Loucy (cell line): ENCODE data around the gene GAS7.

Experiments used
- H2AFZ ChIP-seq: fragments of 200-600 bp; sonication (generic); 2 replicates; pipeline ENCODE4 v1.6.0; 2016; ENCODE audit warnings: antibody characterized with exemption, mild to moderate bottlenecking, low read length, moderate library complexity
- H3F3A ChIP-seq: fragments of 200-600 bp; 2 replicates; pipeline ENCODE4 v1.6.0; 2016; ENCODE audit warnings: antibody characterized with exemption, low read depth, mild to moderate bottlenecking
- H3K27me3 ChIP-seq: fragments of 200-600 bp; sonication (generic); 2 replicates; pipeline ENCODE4 v1.6.1; 2014; ENCODE audit warnings: low read length, mild to moderate bottlenecking; ENCODE audit not compliant: insufficient read depth, poor library complexity, severe bottlenecking
- H3K36me3 ChIP-seq: fragments of 200-600 bp; sonication (generic); 2 replicates; pipeline ENCODE4 v1.6.1; 2016; ENCODE audit warnings: low read length; ENCODE audit not compliant: insufficient read depth
- H3K4me1 ChIP-seq: fragments of 200-600 bp; sonication (generic); 2 replicates; pipeline ENCODE4 v1.5.1; 2014; ENCODE audit warnings: low read length, mild to moderate bottlenecking; ENCODE audit not compliant: insufficient read depth, poor library complexity, severe bottlenecking
- H3K4me2 ChIP-seq: fragments of 200-600 bp; sonication (generic); 2 replicates; pipeline ENCODE4 v1.6.0; 2014; ENCODE audit warnings: antibody characterized with exemption, low read length, low read depth, mild to moderate bottlenecking; ENCODE audit not compliant: poor library complexity, severe bottlenecking
- H3K4me3 ChIP-seq: fragments of 200-600 bp; sonication (generic); 2 replicates; pipeline ENCODE4 v1.5.1; 2014; ENCODE audit warnings: low read length, mild to moderate bottlenecking, mixed read lengths; ENCODE audit not compliant: poor library complexity, severe bottlenecking
- H3K79me2 ChIP-seq: fragments of 200-600 bp; sonication (generic); 2 replicates; pipeline ENCODE4 v1.6.1; 2014; ENCODE audit warnings: low read length; ENCODE audit not compliant: insufficient read depth
- H3K9ac ChIP-seq: fragments of 200-600 bp; sonication (generic); 2 replicates; pipeline ENCODE4 v1.6.0; 2014; ENCODE audit warnings: mild to moderate bottlenecking, low read depth, low read length, moderate library complexity; ENCODE audit not compliant: poor library complexity, severe bottlenecking
- H3K9me2 ChIP-seq: fragments of 200-600 bp; sonication (generic); replicated peaks from 2 replicates; pipeline ENCODE4 v1.6.1; 2016; ENCODE audit warnings: low read depth, low read length, mixed read lengths
- H3K9me3 ChIP-seq: fragments of 200-600 bp; sonication (generic); 2 replicates; pipeline ENCODE4 v1.6.1; 2014; ENCODE audit warnings: mild to moderate bottlenecking, antibody characterized with exemption, low read length, low read depth; ENCODE audit not compliant: insufficient read depth
- H4K20me1 ChIP-seq: fragments of 200-600 bp; sonication (generic); 2 replicates; pipeline ENCODE4 v1.6.0; 2014; ENCODE audit warnings: antibody characterized with exemption, low read length, mild to moderate bottlenecking; ENCODE audit not compliant: insufficient read depth, poor library complexity, severe bottlenecking
- CTCF ChIP-seq: fragments of 200-600 bp; sonication (generic); conservative IDR thresholded peaks from 2 replicates; pipeline ENCODE4 v1.5.1; 2014; ENCODE audit warnings: mild to moderate bottlenecking, antibody characterized with exemption, low read length
- EZH2phosphoT487 ChIP-seq: fragments of 200-600 bp; IDR thresholded peaks from 2 replicates; pipeline ENCODE4 v1.6.1; 2018; ENCODE audit warnings: antibody characterized with exemption, mild to moderate bottlenecking, moderate library complexity, borderline replicate concordance

The GAS7 gene

GRCh38 chr17:9907131-9907530 is 291.3 kb downstream of the GAS7 start:
- H3K79me2 ChIP-seq, result no peaks in the 10 kb centered on the region
- no peak overlapping the region for H3K4me3 ChIP-seq
- H3K4me2 ChIP-seq, result no peak overlapping the region
- H3F3A ChIP-seq, result no peaks in the 10 kb centered on the region
- no peaks in the 10 kb centered on the region for H4K20me1 ChIP-seq
- no peaks in the 10 kb centered on the region for H3K9me3 ChIP-seq
- no peak overlapping the region for H3K9ac ChIP-seq
- H3K9me2 ChIP-seq, result no peaks in the 10 kb centered on the region
- no peaks in the 10 kb centered on the region for H3K4me1 ChIP-seq
- no peak for TF ChIP-seq EZH2phosphoT487
- H3K36me3 ChIP-seq, result no peaks in the 10 kb centered on the region
- H2AFZ ChIP-seq, result no peak overlapping the region
- no peaks in the 10 kb centered on the region for H3K27me3 ChIP-seq

GRCh38 chr17:9906616-9907015 is 291.8 kb downstream of the GAS7 start:
- Histone ChIP-seq H3K27me3 (no peaks in the 10 kb centered on the region), H3K79me2 (no peaks in the 10 kb centered on the region), H3K9me2 (no peaks in the 10 kb centered on the region), H3K9me3 (no peaks in the 10 kb centered on the region), H3K36me3 (no peaks in the 10 kb centered on the region), H2AFZ (no peak overlapping the region), H3K4me1 (no peaks in the 10 kb centered on the region), H3F3A (no peaks in the 10 kb centered on the region), H4K20me1 (no peaks in the 10 kb centered on the region), H3K4me2 (no peak overlapping the region), H3K9ac (no peak overlapping the region), H3K4me3 (no peak overlapping the region)
- TF ChIP-seq EZH2phosphoT487 (no peak), CTCF (no peak)

DNA sequence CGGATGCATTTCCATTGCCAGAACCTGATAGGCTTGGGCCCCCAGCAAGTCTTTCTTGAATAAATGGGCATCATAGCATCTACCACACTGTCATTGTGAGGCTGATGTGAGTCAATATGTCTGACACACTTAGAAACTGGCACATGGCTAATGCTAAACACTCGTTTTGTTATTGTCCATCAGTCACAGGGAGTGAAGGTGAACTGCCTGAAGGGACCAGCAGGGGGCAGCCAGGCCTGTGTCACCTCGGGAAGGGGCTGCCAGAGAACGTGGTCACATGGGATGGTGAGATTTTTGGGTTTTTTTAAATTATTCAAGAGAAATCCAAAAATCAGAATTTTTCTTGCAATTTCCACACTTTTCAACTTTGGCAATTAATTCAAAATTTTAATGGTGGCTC is 292.5 kb downstream of the GAS7 start:
- Histone ChIP-seq H2AFZ (no peak overlapping the region), H3K27me3 (no peaks in the 10 kb centered on the region)

More for the DNA sequence above, 292.5 kb downstream of the GAS7 start:
- H4K20me1 ChIP-seq, result no peaks in the 10 kb centered on the region
- H3K9ac ChIP-seq, result no peak overlapping the region
- no peaks in the 10 kb centered on the region for H3K9me2 ChIP-seq
- H3K9me3 ChIP-seq, result no peaks in the 10 kb centered on the region
- no peaks in the 10 kb centered on the region for H3K36me3 ChIP-seq
- H3K4me1 ChIP-seq, result no peaks in the 10 kb centered on the region
- H3K4me3 ChIP-seq, result no peak overlapping the region
- TF ChIP-seq CTCF, result peak; percentile 90
- no peak for TF ChIP-seq EZH2phosphoT487
- no peak overlapping the region for H3K4me2 ChIP-seq
- no peaks in the 10 kb centered on the region for H3K79me2 ChIP-seq
- no peaks in the 10 kb centered on the region for H3F3A ChIP-seq
